ENCODE measurements around the gene CCDC27. TPM values are rescaled to one million over a fixed set of nuclear protein-coding genes. Genes with fewer than 3 reads are reported as not detected.

CCDC27 gene
- total RNA-seq, 1 donor from 2014 or later, result not detected

DNA sequence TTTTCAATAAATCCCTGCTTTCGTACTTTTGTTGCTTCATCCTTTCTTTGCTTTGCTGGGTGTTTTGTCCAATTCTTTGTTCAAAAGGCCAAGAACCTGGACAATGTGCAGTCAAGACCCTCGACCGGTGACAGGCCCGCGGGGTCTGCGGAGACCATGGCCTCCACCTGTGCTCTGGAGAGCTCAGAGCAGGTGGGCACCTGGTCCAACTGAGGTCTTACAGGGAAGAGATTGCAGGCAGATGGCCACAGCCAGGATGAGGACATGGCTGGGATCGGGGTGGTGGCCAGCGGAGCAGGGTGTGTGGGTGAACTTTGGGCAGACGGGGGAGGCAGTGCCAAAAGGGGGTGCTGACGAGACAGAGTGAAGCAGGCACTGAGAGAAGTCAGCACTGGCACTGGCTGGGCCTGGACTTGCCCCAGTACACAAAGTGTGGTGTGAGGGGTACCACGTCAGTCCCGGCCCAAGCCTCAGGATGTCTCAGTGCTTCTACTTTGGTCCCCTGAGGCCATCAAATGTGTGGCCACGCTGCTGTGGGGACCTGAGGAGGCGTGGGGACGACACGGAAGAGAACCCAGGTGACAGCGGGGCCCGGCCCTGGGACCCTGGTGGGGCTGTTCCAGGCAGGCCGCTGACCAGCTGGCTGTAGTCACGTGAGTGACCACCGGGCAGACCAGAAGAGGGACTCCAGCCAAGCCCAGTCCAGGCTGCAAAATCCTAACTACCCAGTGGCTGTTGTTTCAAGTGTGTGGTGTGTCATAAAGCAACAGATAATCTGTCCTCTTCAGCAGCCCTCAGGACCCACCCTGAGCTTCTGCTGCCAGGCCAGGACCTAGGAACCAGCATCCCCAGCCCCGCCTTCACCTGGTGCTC is 10.4 kb upstream of the CCDC27 start:
- H3K36me3 ChIP-seq, result no peaks in the 10 kb centered on the region
- Mint-ChIP-seq H3K36me3 (peaks cover 16% of the 10 kb centered on the region), H3K9me3 (no peaks in the 10 kb centered on the region), H3K27ac (no peak overlapping the region), H3K4me3 (no peak overlapping the region), H3K4me1 (peaks cover 16% of the 10 kb centered on the region), H3K27me3 (ENCODE audit: insufficient read depth, low read depth) (peaks cover 6% of the 10 kb centered on the region)
- no peak overlapping the region for H3K4me2 ChIP-seq
- peaks cover 11% of the 10 kb centered on the region for H3K4me1 ChIP-seq
- H3K27ac ChIP-seq, result no peak overlapping the region
- no peak for DNase-seq (ENCODE audit: low spot score)
- TF ChIP-seq EZH2 (IDR thresholded peaks at IDR 0.05), result no peak
- TF ChIP-seq, protein P1, sequence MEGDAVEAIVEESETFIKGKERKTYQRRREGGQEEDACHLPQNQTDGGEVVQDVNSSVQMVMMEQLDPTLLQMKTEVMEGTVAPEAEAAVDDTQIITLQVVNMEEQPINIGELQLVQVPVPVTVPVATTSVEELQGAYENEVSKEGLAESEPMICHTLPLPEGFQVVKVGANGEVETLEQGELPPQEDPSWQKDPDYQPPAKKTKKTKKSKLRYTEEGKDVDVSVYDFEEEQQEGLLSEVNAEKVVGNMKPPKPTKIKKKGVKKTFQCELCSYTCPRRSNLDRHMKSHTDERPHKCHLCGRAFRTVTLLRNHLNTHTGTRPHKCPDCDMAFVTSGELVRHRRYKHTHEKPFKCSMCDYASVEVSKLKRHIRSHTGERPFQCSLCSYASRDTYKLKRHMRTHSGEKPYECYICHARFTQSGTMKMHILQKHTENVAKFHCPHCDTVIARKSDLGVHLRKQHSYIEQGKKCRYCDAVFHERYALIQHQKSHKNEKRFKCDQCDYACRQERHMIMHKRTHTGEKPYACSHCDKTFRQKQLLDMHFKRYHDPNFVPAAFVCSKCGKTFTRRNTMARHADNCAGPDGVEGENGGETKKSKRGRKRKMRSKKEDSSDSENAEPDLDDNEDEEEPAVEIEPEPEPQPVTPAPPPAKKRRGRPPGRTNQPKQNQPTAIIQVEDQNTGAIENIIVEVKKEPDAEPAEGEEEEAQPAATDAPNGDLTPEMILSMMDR (IDR thresholded peaks at IDR 0.05), result no peak
- TF ChIP-seq EZH2phosphoT487 (IDR thresholded peaks at IDR 0.05), result no peak
- no peaks in the 10 kb centered on the region for H3K27me3 ChIP-seq
- H3K9me3 ChIP-seq (ENCODE audit: low read depth), result no peaks in the 10 kb centered on the region
- peaks cover 39% of the 10 kb centered on the region for H4K20me1 ChIP-seq (ENCODE audit: low read depth)
- no peak overlapping the region for H3K9ac ChIP-seq
- peaks cover 17% of the 10 kb centered on the region for H3K79me2 ChIP-seq (ENCODE audit: low read depth)
- H2AFZ ChIP-seq (replicated peaks), result no peak overlapping the region
- H3F3A ChIP-seq (ENCODE audit: low read depth), result no peaks in the 10 kb centered on the region
- H3K4me3 ChIP-seq, result no peak overlapping the region

DNA sequence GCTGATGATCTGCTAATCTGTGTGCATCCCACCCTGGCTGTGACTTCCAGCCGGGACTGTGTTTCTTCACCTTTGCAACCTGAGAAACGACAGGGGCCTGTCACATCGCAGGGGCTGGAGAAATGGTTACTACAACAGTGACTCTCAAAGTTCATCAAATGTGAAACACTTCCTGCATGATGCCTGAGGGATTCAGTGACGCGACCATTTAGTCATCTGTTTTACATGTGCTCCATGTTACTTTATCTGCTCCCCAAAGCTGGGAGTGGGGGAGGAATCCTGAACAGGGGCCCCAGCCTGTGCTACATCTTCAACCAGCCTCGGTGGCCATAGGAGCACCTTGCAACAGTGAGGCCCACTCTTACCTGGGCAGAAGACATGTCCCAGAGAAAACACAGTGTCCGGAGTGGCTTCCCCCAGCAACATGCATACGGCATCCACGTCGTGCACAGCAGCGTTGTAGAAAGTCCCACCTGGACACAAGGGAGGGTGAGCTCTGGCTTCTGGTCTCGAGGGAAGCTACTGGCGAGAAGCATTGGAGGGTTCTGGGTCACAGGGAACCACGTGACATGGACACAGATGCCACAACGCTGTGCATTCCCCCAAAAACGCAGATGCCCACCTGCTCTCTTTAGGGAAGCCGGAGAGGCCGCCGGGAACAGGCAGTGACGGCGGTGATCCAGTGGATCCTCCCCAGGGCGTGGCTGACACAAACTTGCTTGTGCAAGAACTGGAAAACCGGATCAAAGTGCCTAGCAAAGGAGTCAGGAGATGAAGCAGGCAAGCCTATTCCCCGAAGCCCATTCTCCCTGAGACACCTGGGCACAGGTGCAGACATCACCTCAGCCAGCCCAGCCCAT is 9.6 kb upstream of the CCDC27 start:
- Histone ChIP-seq H3K36me3 (no peaks in the 10 kb centered on the region), H3K27me3 (no peaks in the 10 kb centered on the region), H2AFZ (replicated peaks) (no peak overlapping the region), H3F3A (ENCODE audit: low read depth) (no peaks in the 10 kb centered on the region), H3K4me1 (peaks cover 11% of the 10 kb centered on the region), H3K27ac (no peak overlapping the region), H3K79me2 (ENCODE audit: low read depth) (peaks cover 17% of the 10 kb centered on the region), H3K9ac (no peak overlapping the region), H3K4me3 (no peak overlapping the region), H3K4me2 (no peak overlapping the region), H3K9me3 (ENCODE audit: low read depth) (no peaks in the 10 kb centered on the region), H4K20me1 (ENCODE audit: low read depth) (peaks cover 39% of the 10 kb centered on the region)
- H3K36me3 Mint-ChIP-seq, result peaks cover 10% of the 10 kb centered on the region
- peaks cover 16% of the 10 kb centered on the region for H3K4me1 Mint-ChIP-seq
- H3K27ac Mint-ChIP-seq, result no peak overlapping the region
- no peak for DNase-seq (ENCODE audit: low spot score)
- no peak overlapping the region for H3K4me3 Mint-ChIP-seq
- peaks cover 6% of the 10 kb centered on the region for H3K27me3 Mint-ChIP-seq (ENCODE audit: insufficient read depth, low read depth)
- TF ChIP-seq EZH2 (IDR thresholded peaks at IDR 0.05), result no peak
- no peak for TF ChIP-seq EZH2phosphoT487 (IDR thresholded peaks at IDR 0.05)
- TF ChIP-seq, protein P1 (IDR thresholded peaks at IDR 0.05), result no peak
- no peaks in the 10 kb centered on the region for H3K9me3 Mint-ChIP-seq

DNA sequence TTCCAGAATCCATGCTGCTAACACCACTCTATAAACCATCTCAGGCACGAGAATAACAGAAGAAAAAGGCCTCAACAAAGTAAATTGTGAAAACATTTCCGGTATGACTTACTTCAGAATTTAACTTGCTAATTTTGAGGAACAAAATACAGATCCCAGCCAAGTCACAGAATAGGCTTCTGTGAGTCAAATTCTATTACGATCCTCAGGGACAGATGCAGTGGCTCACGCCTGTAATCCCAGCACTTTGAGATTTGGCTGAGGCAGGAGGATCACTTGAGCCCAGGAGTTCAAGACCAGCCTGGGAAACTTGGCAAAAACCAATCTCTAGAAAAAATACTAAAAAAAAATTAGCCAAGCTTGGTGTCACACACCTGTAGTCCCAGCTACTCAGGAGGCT is 8.8 kb upstream of the CCDC27 start:
- Histone ChIP-seq H3F3A (ENCODE audit: low read depth) (no peaks in the 10 kb centered on the region), H3K9me3 (ENCODE audit: low read depth) (no peaks in the 10 kb centered on the region), H3K9ac (no peak overlapping the region), H3K27ac (no peak overlapping the region), H3K79me2 (ENCODE audit: low read depth) (peaks cover 17% of the 10 kb centered on the region), H4K20me1 (ENCODE audit: low read depth) (peaks cover 36% of the 10 kb centered on the region), H3K27me3 (peaks cover 5% of the 10 kb centered on the region), H3K4me2 (no peak overlapping the region), H3K4me1 (peaks cover 11% of the 10 kb centered on the region), H3K36me3 (no peaks in the 10 kb centered on the region), H2AFZ (replicated peaks) (no peak overlapping the region), H3K4me3 (no peak overlapping the region)
- peaks cover 16% of the 10 kb centered on the region for H3K4me1 Mint-ChIP-seq
- DNase-seq (ENCODE audit: low spot score), result no peak
- no peak for TF ChIP-seq EZH2phosphoT487 (IDR thresholded peaks at IDR 0.05)
- TF ChIP-seq, protein P1 (IDR thresholded peaks at IDR 0.05), result no peak
- TF ChIP-seq EZH2 (IDR thresholded peaks at IDR 0.05), result no peak
- no peaks in the 10 kb centered on the region for H3K9me3 Mint-ChIP-seq
- H3K4me3 Mint-ChIP-seq, result peak overlapping the region; percentile 20
- peaks cover 10% of the 10 kb centered on the region for H3K36me3 Mint-ChIP-seq
- H3K27ac Mint-ChIP-seq, result no peak overlapping the region
- H3K27me3 Mint-ChIP-seq (ENCODE audit: insufficient read depth, low read depth), result peaks cover 6% of the 10 kb centered on the region

Measured in neural progenitor cell (in vitro differentiated cells).